Activated naive CD4-positive, alpha-beta T cell (primary cell): Measurements from ENCODE around the gene NRF1.
"Not testable (repeated sequence)": the region's sequence is repeated elsewhere in the genome, so short reads cannot be mapped to it uniquely, and the experiment has no call there.

Experiments
- DNase-seq, 4 experiments: peaks; one replicate each; lab custom pipeline; 2025; lab: John Stamatoyannopoulos, UW

Gene NRF1

DNA sequence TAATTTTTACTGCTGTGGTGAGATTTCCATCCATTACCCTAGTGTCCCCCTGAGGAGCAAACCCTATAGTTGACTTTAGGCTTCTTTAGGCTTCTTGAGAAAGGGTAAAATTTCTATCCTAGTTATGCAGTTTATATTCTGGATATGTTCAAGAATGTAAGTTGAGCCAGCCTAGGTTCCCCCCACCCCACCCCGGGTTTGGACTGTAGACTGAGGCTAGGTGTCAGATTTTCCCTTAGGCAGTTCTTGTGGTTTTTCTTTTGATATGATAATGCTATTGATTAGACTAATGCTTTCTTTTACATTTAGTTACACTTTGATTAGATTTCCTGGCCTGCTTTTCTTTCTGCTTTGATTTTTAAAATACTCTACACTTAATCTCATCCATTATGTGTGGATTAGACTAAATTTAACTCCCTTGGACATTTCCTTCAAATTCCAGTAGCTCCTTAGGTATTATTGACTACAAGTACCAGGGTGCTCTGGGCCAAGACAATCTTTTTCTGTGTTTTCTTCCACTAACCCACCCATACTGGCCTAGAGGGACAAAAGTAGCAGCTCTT lies 37.7 kb downstream of the NRF1 start:
- DNase-seq, result no peak

DNA sequence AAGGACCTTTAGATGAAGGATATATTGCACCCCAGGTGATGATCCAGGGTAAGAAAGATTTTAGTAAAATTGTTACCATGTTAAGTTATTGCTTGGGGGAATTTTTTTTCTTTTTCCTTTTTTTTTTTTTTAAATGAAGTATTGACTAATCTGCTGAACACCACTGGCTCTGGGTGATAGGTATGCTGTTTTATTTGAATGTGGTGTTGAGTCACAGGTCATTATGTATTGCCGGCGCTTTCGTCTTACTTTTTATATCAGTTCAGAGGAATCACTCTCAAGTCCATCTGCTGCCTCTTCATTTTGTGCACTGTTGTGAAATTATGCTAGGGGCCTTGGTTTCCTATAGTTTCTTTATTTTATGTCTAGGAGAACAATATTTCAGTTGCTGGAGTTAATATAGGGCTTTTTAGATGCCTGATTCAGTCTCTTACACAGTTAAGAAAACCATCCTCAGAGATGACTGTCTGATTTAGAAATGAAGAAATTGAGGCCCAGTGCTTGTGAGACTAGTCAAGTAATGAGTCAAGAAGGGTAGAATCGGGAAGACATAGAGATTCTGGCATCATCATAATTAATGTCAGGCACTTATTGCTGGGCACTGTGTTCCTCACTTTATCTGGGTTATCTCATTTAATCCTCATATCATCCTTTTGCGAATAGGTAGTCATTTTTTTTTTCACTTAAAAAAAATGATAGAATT lies 38.7 kb downstream of the NRF1 start:
- DNase-seq, result no peak

DNA sequence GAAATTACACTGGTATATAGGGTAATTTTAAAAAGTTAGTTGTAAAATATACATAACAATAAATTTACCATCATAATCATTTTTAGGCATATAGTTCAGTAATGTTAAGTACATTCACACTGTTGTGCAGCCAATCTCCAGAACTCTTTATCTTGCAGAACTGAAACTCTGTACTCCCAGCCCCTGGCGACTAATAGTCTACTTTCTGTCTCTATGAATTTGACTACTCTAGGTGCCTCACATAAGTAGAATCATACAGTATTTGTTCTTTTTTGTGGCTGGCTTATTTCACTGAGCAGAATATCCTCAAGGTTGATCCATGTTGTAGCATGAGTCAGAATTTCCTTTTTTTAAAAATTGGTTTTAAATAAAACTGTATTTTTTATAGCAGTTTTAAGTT lies 41.4 kb downstream of the NRF1 start:
- DNase-seq, result no peak

DNA sequence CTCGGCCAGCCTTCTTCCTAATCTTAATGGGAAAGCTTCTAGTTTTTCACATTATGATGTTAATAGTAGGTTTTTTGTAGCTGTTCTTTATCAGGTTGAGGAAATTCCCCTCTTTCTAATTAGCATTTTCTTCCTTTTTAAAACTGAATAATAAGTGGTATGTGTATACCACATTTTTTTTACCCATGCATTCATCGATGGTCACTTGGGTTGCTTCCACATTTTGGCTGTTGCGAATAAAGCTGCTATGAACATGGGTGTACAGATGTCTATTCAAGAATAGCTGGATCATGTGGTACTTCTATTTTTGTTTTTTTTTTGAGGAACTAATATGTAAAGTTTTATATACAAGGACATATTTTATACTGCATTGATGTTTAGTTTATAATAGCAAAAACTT lies 44.3 kb downstream of the NRF1 start:
- no peak for DNase-seq

DNA sequence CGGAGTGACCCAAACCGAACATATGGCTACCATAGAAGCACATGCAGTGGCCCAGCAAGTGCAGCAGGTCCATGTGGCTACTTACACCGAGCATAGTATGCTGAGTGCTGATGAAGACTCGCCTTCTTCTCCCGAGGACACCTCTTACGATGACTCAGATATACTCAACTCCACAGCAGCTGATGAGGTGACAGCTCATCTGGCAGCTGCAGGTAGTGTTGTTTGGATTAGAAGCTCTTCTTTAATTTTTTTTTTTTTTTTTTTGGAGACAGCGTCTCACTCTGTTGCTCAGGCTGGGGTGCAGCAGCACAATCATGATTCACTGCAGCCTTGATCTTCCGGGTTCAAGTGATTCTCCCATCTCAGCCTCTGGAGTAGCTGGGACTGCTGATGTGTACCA lies 45.8 kb downstream of the NRF1 start:
- no peak for DNase-seq

DNA sequence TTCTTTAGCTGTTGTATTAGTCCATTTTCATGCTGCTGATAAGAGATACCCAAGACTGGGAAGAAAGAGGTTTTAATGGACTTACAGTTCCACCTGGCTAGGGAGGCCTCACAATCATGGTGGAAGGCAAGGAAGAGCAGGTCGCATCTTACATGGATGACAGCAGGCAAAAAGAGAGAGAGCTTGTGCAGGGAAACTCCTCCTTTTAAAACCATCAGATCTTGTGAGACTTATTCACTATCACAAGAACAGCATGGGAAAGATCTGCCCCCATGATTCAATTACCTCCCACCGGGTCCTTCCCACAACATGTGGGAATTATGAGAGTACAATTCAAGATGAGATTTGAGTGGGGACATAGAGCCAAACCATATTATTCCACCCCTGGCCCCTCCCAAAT lies 48.4 kb downstream of the NRF1 start:
- DNase-seq, result not testable (repeated sequence)

DNA sequence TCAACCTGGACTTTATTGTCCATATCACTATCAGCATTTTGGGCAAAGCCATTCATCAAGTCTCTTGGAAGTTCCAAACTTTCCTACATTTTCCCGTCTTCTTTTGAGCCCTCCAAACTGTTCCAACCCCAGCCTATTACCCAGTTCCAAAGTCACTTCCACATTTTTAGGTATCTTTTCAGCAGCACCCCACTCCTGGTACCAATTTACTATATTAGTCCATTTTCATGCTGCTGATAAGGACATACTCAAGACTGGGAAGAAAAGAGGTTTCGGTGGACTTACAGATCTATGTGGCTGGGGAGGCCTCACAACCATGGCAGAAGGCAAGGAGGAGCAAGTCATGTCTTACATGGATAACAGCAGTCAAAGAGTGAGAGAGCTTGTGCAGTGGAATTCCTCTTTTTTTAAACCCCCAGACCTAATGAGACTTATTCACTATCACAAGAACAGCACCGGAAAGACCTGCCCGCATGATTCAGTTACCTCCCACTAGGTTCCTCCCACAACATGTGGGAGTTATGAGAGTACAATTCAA lies 50.2 kb downstream of the NRF1 start:
- no peak for DNase-seq

DNA sequence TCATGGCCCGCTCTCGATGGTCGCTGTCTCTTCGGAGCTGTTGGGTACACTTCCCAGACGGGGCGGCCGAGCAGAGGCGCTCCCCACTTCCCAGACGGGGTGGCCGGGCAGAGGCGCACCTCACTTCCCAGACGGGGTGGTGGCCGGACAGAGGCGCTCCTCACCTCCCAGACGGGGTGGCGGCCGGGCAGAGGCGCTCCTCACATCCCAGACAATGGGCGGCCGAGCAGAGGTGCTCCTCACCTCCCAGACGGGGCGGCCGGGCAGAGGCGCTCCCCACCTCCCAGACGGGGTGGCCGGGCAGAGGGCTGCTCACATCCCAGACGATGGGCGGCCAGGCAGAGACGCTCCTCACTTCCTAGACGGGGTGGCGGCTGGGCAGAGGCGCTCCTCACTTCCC lies 51.7 kb downstream of the NRF1 start:
- DNase-seq, result not testable (repeated sequence)

DNA sequence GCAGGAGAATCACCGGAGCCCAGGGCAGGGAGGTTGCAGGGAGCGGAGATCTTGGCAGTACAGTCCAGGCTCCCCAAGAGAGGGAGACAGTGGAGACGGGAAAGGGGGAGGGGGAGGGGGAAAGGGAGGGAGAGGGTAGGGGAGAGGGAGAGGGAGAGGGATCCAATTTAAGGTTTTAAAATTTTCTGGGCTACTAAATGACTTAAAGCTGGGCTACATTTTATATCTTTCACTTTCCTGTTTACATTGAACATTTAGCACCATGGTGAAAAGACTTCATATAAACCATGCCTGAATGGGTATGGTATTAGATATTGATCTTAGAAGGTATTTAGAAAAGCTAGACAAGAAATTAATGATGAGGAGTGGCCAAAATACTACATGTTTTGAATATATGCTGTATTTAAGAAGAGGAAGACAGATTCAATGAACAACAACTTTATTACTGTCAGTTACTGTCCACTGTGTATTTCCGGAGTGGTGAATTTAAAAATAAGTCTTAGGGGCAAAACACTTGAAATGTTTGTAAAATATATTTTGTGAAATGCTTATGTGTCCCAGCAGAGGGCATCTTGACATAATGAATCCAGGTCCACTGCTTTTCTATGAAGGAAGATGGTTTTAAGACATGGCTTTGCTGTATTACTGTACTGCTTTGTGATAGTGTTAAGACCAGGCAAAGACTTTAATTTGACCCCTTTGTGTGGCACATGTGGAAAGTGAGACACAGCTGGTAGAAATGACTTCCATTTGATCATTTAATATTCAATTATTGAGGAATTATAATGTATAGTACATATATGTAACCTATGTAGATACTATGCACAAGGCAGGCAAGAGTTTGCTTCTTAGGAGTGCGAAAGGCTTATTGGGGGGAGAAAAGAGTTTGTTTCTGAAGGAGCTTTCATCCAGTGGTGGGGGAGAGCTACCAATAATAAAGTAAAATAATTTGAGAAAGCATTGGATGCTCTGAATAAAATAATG lies 52.8 kb downstream of the NRF1 start:
- DNase-seq, result no peak

DNA sequence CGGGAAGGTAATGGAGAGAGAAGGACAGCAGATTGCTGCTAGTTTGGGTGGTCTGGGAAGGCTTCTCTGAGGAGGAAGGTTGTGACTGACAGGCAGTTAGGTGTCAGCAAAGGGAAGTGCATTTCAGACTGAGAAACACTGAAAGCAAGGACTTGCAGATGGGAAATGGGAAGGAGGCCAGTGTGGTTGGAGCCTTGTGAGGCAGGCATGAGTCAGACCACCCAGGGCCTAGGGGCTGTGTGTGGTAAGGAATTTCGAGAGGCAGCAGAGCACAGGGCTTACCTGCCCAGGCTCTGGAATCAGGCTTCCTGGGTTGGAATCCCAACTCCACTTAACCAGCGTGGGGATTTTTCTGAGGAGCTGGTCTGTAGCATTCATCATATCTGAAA lies 53.5 kb downstream of the NRF1 start:
- DNase-seq, result no peak

DNA sequence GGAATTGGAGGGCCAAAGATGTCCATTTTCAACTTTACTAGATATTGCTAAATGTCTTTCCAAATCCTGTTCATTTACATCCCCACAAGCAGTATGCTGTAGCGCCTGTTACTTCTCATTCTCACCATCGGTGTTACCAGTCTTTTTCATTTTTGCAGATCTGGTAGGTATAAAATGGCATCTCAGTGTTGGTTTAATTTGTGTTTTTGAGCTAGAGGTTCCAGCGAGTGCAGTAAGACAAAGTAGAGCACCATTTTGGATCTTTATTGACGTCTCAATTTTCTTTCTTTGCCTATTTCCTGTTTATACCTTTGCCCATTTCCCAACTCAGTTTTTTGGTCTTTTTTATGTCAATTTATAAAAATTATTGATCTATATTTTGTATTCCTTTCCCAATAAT lies 55.6 kb downstream of the NRF1 start:
- DNase-seq, result no peak

DNA sequence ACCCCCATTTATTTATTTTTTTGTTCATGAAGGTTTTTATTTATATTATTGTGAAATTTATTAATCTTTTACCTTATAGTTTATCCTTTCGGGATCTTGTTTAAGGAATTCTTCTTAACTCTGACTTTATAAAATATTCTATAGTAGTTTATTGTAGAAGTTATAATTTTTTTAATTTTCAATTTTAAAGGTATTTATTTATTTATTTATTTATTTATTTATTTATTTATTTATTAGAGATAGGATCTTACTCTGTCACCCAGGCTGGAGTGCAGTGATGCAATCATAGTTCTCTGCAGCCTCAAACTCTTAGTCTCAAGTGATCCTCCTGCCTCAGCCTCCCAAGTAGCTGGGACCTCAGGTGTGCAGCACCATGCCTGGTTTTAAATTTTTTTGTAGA lies 56.0 kb downstream of the NRF1 start:
- DNase-seq, result no peak

DNA sequence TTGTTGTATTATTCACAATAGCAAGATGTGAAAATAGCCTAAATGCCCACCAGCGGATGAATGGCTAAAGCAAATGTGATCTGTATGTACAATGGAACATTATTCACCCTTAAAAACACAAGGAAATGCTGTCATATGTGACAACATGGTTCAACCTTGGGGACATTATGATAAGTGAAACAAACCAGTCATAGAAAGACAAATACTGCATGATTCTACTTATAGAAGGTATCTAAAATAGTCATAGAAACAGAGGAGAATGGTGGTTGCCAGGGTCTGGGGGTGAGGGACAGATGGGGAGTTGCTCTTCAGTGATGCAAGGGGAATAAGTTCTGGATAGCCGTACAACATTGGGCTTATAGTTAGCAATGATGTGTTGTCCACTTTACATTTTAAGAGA lies 58.4 kb downstream of the NRF1 start:
- no peak for DNase-seq

DNA sequence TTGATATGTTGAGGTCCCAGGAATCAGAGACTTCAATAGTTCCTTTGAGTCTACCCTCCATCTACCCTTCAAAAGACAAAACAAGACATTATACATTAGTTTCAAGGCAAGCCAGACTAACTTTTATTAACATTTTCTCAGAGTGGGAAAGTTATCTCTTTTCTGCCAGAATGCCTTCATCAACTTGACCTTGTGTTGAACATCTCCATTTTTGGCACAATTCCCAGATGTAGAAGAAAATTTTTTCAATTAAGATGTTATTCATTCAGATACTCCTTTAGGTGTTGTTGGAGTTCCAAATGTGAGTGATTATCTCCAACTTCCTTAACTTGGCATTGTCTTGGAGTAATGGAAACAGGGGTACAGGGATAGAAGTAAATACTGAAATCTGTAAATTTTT lies 59.1 kb downstream of the NRF1 start:
- no peak for DNase-seq

DNA sequence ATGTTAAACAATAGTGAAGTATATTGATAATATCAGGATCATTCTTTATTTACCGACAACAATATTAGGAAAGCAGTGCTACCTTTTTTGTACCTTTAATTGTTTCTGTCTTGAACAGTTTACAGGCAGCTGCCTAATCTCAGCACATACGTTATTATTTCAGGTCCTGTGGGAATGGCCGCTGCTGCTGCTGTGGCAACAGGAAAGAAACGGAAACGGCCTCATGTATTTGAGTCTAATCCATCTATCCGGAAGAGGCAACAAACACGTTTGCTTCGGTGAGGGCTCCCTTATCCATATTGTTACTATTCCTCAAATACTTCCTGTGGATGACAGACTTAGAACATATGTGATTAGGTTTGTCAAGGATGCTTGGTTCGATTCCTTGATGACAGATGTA lies 59.7 kb downstream of the NRF1 start:
- no peak for DNase-seq

DNA sequence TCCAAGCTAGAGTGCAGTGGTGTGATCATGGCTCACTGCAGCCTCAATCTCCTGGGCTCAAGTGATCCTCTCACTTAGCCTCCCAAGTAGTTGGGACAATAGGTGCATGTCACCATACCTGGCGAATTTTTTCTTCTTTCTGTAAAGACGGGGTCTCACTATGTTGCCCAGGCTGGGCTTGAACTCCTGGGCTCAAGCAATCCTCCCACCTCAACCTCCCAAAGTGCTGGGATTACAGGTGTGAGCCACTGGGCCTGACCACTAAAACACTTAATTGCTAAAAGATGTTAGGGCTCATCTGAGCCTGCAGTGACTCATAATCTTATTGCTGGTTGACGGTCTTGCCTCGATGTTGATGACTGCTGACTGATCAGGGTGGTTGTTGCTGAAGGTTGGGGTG lies 63.0 kb downstream of the NRF1 start:
- DNase-seq, result not testable (repeated sequence)

DNA sequence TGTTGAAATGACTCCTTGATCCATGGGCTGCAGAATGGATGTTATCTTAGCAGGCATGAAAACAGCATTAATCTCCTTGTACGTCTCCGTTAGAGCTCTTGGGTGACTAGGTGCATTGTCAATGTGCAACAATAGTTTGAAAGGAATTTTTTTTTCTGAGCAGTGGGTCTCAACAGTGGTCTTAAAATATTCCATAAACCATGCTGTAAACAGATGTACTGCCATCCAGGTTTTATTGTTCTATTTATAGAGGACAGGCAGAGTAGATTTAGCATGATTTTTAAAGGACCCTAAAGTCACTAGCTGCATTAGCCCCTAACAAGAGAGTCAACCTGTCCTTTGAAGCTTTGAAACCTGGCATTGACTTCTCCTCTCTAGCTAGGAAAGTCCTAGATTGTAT lies 64.0 kb downstream of the NRF1 start:
- no peak for DNase-seq

DNA sequence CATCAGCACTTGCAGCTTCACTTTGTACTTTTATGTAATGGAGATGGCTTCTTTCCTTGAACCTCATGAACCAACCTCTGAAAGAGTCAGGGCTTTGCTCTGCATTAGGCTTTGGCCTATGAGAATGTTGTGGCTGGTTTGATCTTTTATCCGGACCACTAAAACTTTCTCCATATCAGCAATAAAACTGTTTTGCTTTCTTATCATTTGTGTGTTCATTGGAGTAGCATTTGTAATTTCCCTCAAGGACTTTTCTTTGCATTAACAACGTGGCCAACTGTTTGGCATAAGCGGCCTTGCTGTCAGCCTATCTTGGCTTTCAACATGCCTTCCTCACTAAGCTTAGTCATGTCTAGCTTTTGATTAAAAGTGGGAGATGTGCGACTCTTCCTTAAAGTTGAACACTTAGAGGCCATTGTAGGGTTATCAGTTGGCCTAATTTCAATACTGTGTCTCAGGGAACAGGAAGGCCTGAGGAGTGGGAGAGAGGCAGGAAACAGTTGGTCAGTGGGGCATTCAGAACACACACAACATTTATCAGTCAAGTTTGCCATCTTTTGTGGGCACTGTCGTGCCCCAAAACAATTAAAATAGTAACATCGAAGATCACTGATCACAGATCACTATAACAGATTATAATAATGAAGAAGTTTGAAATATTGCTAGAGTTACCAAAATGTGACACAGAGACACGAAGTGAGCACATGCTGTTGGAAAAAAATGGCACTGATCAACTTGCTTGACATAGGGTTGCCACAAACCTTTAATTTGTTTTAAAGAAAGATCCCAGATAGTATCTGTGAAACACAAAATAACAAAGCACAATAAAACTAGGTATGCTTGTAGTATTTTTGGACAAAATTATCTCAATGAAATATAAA lies 64.7 kb downstream of the NRF1 start:
- no peak for DNase-seq

DNA sequence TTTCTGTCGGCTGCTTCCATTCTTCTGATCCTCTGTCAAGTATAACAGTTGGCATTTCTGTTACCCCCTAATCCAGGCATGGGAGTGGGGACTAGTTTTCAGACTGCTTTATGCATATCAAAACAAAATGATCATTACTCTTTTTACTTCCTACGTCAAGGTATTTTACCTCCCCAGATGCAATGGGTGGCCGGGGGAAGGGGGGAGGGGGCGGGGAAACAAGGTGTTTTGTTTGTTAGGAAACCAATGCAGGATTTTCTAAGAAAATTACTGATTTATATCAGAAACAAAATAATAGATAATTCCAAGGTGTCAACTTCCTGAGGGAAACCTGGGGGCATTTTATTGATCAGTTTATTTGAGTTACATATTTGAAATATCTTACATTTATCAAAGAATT lies 66.3 kb downstream of the NRF1 start:
- no peak for DNase-seq

DNA sequence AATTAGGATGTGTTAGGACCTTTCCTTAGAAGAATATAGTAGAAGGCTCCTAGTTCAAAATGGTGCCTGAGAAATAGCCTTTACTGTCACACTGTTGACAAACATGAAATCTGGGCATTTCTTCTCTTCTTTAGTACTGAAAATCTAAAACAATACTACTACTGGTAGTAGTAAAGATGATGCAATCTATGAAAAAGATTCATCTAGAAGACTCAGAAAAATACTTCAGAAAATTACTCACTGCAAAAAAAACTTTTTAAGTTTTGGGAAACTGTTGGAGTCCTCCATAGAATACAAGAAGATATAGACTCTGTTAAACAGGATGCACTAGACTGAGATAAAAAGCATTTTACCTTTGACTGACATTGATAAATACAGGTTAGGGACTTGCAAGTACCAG lies 67.1 kb downstream of the NRF1 start:
- no peak for DNase-seq

DNA sequence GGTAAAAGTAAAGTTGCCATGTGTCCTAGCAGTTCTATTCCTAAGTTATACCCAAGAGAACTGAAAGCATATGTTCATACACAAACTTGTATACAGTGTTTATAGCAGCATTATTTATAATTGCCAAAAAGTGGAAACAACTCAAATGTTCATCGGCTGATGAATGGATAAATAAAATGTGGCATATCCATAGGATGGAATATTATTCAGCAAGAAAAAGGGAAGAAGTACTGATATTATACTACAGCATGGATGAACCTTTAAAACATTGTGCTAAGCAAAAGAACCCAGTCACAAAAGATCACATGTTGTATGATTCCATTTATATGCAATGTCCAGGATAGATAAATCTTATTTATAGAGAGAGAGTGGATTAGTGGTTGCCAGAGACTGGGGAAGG lies 68.9 kb downstream of the NRF1 start:
- no peak for DNase-seq

DNA sequence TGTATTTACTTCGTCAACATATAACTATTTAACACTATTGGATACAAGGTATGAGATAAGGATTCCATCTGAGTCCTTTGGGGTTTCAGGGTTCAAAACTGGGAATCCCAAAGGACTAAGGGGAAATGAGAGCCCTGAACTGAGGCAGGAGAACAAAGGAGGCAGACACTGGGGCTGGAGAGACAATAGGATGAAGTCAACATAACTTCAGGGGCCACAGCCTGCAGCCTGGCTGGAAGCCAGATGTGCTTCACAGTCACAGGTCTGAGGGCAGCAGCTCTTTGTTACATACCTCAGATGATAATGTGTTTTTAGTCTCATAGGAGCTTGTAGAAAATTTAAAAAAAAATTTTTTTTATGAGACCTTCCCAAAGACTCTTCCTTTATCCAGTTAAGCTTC lies 73.3 kb downstream of the NRF1 start:
- DNase-seq, result no peak
